GM12878 (cell line): ENCODE results near the gene TLNRD1. TPM values are rescaled to one million over a fixed set of nuclear protein-coding genes. Genes with fewer than 3 reads are reported as not detected.
A peak's percentile ranks its signal among the peaks of the same experiment; 100 is the strongest.

Source experiments
- ATAC-seq: fragments of 200-7000 bp; cut with Tn5 transposase; 3 replicates; pipeline ENCODE4 v1.9.1; 2020; ENCODE audit warnings: mild to moderate bottlenecking, moderate library complexity
- BruUV-seq: library from RNA; stranded (reverse); fragments of 400-500 nt; replicated peaks from 2 replicates; lab custom pipeline; 2021; lab: Mats Ljungman, UMichigan
- CTCF ChIA-PET: fragments of 300-600 bp; sonication (Branson Sonifier 250); formaldehyde crosslinking; extraction: SDS; loops from one replicate; lab custom pipeline; 2021; ENCODE audit warnings: inconsistent platforms; lab: Yijun Ruan, JAX
- POLR2A ChIA-PET: fragments of 350-600 bp; formaldehyde crosslinking; extraction: SDS; loops from one replicate; lab custom pipeline; 2021; ENCODE audit warnings: inconsistent platforms; lab: Charles Lee
- RAD21 ChIA-PET: fragments of 300-600 bp; sonication (Branson Sonifier 250); formaldehyde crosslinking; loops from one replicate; lab custom pipeline; 2023; ENCODE audit warnings: antibody characterized with exemption; ENCODE audit not compliant: unreplicated experiment; lab: Charles Lee
- SMC1A ChIA-PET: fragments of 300-600 bp; sonication (Branson Sonifier 250); formaldehyde crosslinking; loops from one replicate; lab custom pipeline; 2023; ENCODE audit not compliant: unreplicated experiment, uncharacterized antibody; lab: Charles Lee
- DNase-seq: peaks from one replicate; pipeline ENCODE4 v3.0.0-alpha.2; 2011; ENCODE audit warnings: low read depth, low spot score
- FAIRE-seq: peaks from 3 replicates; lab custom pipeline; 2011; peaks lifted over from hg19 to GRCh38; lab: Jason Lieb, UNC
- H2AFZ ChIP-seq: 2 replicates; pipeline ENCODE4 v1.6.0; 2011; ENCODE audit warnings: low read depth, low read length, control low read depth; ENCODE audit not compliant: control insufficient read depth
- H3K27ac ChIP-seq: 2 replicates; pipeline ENCODE4 v1.5.1; 2011; ENCODE audit warnings: control low read depth; ENCODE audit not compliant: control insufficient read depth, insufficient read depth
- H3K27me3 ChIP-seq, 2 experiments: replicated peaks in 1 of 2; 2 replicates each; pipeline versions ENCODE4 v1.6.0 to v1.6.1; 2011; ENCODE audit warnings: low read length in 1 of 2; ENCODE audit not compliant: control insufficient read depth in 2 of 2, insufficient read depth in 2 of 2
- H3K36me3 ChIP-seq, 2 experiments: 2 replicates each; pipeline ENCODE4 v1.5.1; 2011; ENCODE audit warnings: low read length in 1 of 2; ENCODE audit not compliant: control insufficient read depth in 2 of 2, insufficient read depth in 2 of 2
- H3K4me1 ChIP-seq: 2 replicates; pipeline ENCODE4 v1.6.1; 2011; ENCODE audit warnings: mild to moderate bottlenecking, low read length, moderate library complexity, mixed read lengths; ENCODE audit not compliant: control insufficient read depth, insufficient read depth
- H3K4me2 ChIP-seq: 2 replicates; pipeline ENCODE4 v1.6.0; 2011; ENCODE audit warnings: control low read depth; ENCODE audit not compliant: control insufficient read depth, insufficient read depth
- H3K4me3 ChIP-seq: fragments of 200-600 bp; sonication (generic); 2 replicates; pipeline ENCODE4 v1.5.1; 2016
- H3K79me2 ChIP-seq: 2 replicates; pipeline ENCODE4 v1.6.0; 2011; ENCODE audit warnings: low read length; ENCODE audit not compliant: control insufficient read depth, insufficient read depth
- H3K9ac ChIP-seq: 2 replicates; pipeline ENCODE4 v1.8.0; 2011; ENCODE audit warnings: low read length, control low read depth, mixed read lengths; ENCODE audit not compliant: control insufficient read depth, insufficient read depth
- H3K9me3 ChIP-seq: replicated peaks from 3 replicates; pipeline ENCODE4 v1.5.1; 2011; ENCODE audit warnings: mild to moderate bottlenecking, low read length; ENCODE audit not compliant: control insufficient read depth, insufficient read depth
- H4K20me1 ChIP-seq: 2 replicates; pipeline ENCODE4 v1.6.0; 2011; ENCODE audit not compliant: control insufficient read depth, insufficient read depth
- CBX3 ChIP-seq: fragments of 200-600 bp; sonication (generic); IDR thresholded peaks from 2 replicates; pipeline ENCODE4 v1.6.1; 2016; ENCODE audit warnings: low read depth, borderline replicate concordance
- E2F4 ChIP-seq: IDR thresholded peaks from 2 replicates; pipeline ENCODE4 v1.6.1; 2012; ENCODE audit warnings: low read depth, low read length, improper control_type of control experiment
- EZH2 ChIP-seq: IDR thresholded peaks from 2 replicates; pipeline ENCODE4 v1.6.1; 2012; ENCODE audit warnings: low read depth, mild to moderate bottlenecking, control low read depth, inconsistent platforms, low read length, borderline replicate concordance; ENCODE audit not compliant: control insufficient read depth
- FOXM1 ChIP-seq: IDR thresholded peaks from 2 replicates; pipeline ENCODE4 v1.6.1; 2012; ENCODE audit warnings: low read depth, mild to moderate bottlenecking, inconsistent platforms, low read length, moderate library complexity
- HDAC6 ChIP-seq: fragments of 200-600 bp; sonication (generic); IDR thresholded peaks from one replicate; pipeline ENCODE4 v1.8.0; 2017; ENCODE audit warnings: antibody characterized with exemption; ENCODE audit not compliant: unreplicated experiment
- KAT2A ChIP-seq: conservative IDR thresholded peaks from 2 replicates; pipeline ENCODE4 v1.6.1; 2011; ENCODE audit warnings: low read depth, low read length; ENCODE audit not compliant: control insufficient read depth
- POLR2AphosphoS5 ChIP-seq: IDR thresholded peaks from 2 replicates; pipeline ENCODE4 v1.6.1; 2011; ENCODE audit warnings: mild to moderate bottlenecking, low read length, inconsistent platforms
- STAT3 ChIP-seq: IDR thresholded peaks from 2 replicates; pipeline ENCODE4 v1.6.1; 2011; ENCODE audit warnings: low read depth, low read length, improper control_type of control experiment
- SUZ12 ChIP-seq: fragments of 200-600 bp; sonication (generic); IDR thresholded peaks from one replicate; pipeline ENCODE4 v1.6.1; 2018; ENCODE audit warnings: antibody characterized with exemption, mild to moderate bottlenecking; ENCODE audit not compliant: unreplicated experiment
- USF2 ChIP-seq: IDR thresholded peaks from 2 replicates; pipeline ENCODE4 v1.6.1; 2011; ENCODE audit warnings: low read depth, low read length, improper control_type of control experiment, borderline replicate concordance
- WGBS: methylation state at CpG from one replicate; pipeline ENCODE4 v1.1.6; 2016; ENCODE audit warnings: low lambda C conversion rate; ENCODE audit not compliant: insufficient replicate concordance, insufficient coverage; ENCODE audit errors: missing lambda C conversion rate; 5-methylcytosine and 5-hydroxymethylcytosine counted together
- in situ Hi-C: fragments of 300-500 bp; cut with MboI; formaldehyde crosslinking; loops from 9 replicates; pipeline ENCODE4 v1.14.3; 2018; ENCODE audit warnings: mixed read lengths
- intact Hi-C: fragments of 100-400 bp; cut with micrococcal nuclease; formaldehyde crosslinking; loops from one replicate; pipeline ENCODE4 v1.14.2; 2022; ENCODE audit not compliant: unreplicated experiment
- polyA plus RNA-seq, 11 experiments: library from polyadenylated mRNA; depleted of rRNA in 4 of 11; unstranded in 6 of 11; stranded (reverse) in 5 of 11; fragments of >200 nt; fragmentation: Nextera tagmentation in 4 of 11; fragmentation: Illumina TruSeq in 1 of 11; extraction: Ambion mirVana in 4 of 11; extraction: Trizol in 1 of 11; gene quantifications; 1 replicate in 1 of 11; 2 replicates in 10 of 11; pipeline versions ENCODE4 v1.2.1 to v1.2.3, GENCODE V29; 2011 to 2016; ENCODE audit warnings: inconsistent platforms in 2 of 11, missing spikeins in 2 of 11, low read depth in 1 of 11
- total RNA-seq, 4 experiments: library from RNA; depleted of rRNA in 3 of 4; stranded (reverse); fragments of >200 nt in 3 of 4; fragmentation: Illumina TruSeq in 1 of 4; extraction: Trizol in 1 of 4; gene quantifications; 2 replicates each; pipeline versions ENCODE4 v1.2.1 to v1.2.3, GENCODE V29; 2013 to 2021

Gene TLNRD1
- total and polyA plus RNA-seq, 10 of the 15 experiments (the other 5 are each of a cell fraction or from before 2014, with no cell fraction given), result 2.5 to 44.8 (median 9.1) TPM

DNA sequence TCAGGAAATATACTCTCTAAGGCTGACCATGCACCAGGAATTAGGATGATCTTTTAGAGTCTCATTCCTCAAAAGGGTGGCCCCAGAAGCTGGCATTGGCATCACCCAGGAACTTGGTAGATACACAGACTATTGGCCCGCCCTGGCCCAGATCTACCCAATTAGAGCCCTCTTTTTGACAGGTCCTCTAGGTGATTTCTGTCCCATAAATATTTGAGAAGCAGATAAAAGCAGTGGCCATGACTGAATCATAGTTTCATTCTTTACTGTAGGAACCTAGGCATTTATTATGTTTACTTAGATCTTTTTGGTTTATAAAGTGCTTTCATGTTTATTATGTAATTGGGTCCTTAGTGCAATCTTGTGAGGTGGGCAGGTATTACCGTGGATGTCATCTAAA is 7.6 kb downstream of the TLNRD1 start:
- WGBS, result 98% methylated on average over 2 of the region's 2 CpGs
- DNase-seq (no peak), FAIRE-seq (no peak), ATAC-seq (peak; percentile 36)
- in situ Hi-C loops, result no loop called here
- Histone ChIP-seq H3K27me3 (no peaks in the 10 kb centered on the region), H3K27ac (no peak overlapping the region), H3K4me3 (no peak overlapping the region), H3K4me1 (no peaks in the 10 kb centered on the region; the same call in 1 of the 2 replicates), H3K9ac (no peak overlapping the region), H3K4me2 (no peak overlapping the region), H4K20me1 (no peaks in the 10 kb centered on the region), H3K79me2 (peaks cover 13% of the 10 kb centered on the region), H3K36me3 (peaks cover 0 to 2% of the 10 kb centered on the region in 2 experiments; a peak in 1 of 4 replicates), H2AFZ (no peak overlapping the region), H3K9me3 (no peaks in the 10 kb centered on the region)
- intact Hi-C loops, result no loop called here
- TF ChIP-seq USF2 (no peak), FOXM1 (no peak), E2F4 (no peak), EZH2 (no peak), STAT3 (no peak), KAT2A (no peak), HDAC6 (no peak), SUZ12 (no peak), POLR2AphosphoS5 (no peak), CBX3 (no peak)
- BruUV-seq, result no TSS peak
- ChIA-PET RAD21 (interaction anchor here (1.2 to 1.7 kb wide), 2 partner anchors 101 to 258 kb away, joined by 4 to 6 read pairs; no protein-coding TSS in a partner anchor), POLR2A (interaction anchor here (1.1 to 1.2 kb wide), 2 partner anchors 12 to 16 kb away, joined by 3 to 6 read pairs; no protein-coding TSS in a partner anchor), CTCF (interaction anchor here (0.8 to 1.5 kb wide), 2 partner anchors 12 to 257 kb away, joined by 4 to 6 read pairs; no protein-coding TSS in a partner anchor), SMC1A (interaction anchor here (0.8 to 2.1 kb wide), 6 partner anchors 11 to 258 kb away, joined by 3 to 5 read pairs (median 4); no protein-coding TSS in a partner anchor)
